HG03025 (cell line): Measurements from ENCODE around the gene TXNL4B.
"Not testable (repeated sequence)": the region's sequence is repeated elsewhere in the genome, so short reads cannot be mapped to it uniquely, and the experiment has no call there.

ENCODE experiments used
- ATAC-seq: cut with Tn5 transposase; IDR thresholded peaks from one replicate; pipeline ENCODE4 v1.9.1; 2021; ENCODE audit warnings: mild to moderate bottlenecking, moderate library complexity; ENCODE audit not compliant: unreplicated experiment, low FRiP score

The TXNL4B gene

DNA sequence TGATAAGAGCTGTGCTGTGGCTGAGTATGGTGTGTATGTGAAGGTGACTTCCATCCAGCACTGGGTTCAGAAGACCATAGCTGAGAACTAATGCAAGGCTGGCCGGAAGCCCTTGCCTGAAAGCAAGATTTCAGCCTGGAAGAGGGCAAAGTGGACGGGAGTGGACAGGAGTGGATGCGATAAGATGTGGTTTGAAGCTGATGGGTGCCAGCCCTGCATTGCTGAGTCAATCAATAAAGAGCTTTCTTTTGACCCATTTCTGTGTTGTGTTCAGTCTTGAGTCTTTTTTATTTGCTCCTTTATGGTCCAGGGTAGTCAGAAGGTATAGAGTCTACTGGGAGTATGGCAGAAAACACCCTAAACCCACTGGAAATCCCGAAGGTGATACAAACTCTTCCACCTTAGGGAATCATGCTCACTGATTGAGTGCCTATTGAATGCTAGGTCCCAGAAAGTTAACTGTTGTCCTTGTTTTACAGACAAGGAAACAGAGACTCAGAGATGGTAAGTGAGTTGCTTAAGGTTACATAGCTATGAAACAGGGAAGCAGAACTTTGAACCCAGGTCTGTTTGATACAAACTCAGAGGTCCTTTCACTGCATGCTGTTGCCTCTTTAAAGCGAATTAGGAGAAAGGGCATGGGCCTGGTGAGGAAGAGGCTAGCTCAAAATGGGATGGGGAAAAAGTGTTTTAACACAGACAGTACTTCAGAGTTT, 16.3 kb downstream of the TXNL4B start:
- ATAC-seq: not testable (repeated sequence)

DNA sequence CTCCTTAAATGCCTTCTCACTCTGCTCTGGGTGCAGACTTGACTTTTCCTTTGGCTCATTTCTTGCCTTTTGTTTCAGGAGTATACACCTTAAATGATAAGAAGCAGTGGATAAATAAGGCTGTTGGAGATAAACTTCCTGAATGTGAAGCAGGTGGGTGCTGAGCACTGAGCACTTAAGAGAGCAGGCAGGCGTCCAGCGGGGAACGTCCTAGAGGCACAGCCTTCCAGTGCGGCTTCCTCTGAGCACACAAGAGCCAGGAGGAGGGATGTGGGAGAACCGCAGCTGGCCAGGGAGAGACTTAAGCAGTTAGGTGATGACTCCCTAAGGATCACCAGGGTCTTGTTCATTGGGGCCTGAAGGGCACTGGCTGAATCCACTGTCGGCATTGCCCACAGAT, 18.4 kb downstream of the TXNL4B start:
- ATAC-seq: not testable (repeated sequence)

DNA sequence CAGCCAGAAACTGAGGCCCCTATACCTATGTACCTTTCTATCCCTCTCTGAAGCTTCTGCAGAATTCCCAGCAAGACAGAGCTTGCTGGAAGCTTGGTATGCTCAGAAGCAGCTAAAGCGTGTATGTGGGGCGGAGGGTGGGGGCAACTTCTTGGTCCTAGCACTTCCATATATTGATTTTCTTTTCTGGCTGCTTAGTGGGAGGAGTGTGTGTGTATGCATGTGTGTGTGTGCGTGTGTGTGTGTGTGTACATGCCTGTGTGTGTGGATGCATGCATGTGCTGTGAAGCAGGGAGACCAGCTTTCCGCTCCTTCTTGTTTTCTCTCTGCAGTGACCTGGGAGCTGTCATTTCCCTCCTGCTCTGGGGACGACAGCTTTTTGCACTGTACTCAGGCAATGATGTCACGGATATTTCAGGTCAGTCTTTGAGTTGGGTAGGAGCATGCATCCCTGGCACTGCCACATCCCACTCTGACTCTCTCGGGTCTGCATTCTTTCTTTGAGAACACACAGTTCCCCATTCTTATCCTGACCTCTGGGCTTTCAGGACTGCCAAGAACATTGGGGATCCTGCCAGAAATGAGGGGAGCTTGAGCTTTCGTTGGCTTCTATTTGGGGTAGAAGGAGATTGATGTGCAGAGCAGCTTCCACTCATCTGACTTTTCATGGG, 19.7 kb downstream of the TXNL4B start:
- ATAC-seq: no peak

DNA sequence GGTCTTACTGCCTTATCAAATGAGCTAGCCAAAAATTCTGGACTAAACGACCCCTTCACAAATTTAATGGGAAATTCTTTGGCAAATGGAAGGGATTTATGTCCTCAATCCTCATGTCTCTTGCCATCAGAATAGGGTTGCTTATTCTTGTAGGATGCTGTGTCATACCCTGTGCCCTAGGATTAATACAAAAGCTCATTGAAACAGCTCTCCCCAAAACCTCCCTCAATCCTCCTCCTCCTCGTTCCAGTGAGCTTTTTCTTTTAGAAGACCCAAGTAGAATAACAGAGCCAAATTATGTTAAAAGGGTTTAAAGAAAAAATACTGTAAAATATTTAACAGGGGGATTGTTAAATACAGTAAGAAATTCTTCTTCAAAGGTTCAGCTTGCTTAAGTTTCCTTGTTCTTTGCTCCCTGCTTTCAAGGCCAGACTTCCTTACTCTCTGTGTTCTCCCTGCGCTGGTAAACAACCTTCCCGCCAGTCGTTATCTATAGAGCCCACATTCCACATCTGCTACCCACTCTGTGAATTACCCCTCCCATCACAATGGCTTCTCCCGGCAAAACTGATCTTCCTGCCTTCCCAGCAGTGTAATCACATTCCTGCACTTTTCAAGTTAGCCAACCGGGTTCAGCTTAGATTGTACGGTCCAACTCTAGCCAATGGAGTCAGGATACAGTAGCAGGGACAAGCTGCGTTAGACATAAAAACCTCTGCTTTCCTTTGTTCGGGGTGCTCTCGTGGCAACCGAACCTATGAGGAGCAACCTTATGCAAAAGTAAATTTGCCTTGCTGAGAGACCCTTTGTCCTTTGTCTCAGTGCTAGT, 20.7 kb downstream of the TXNL4B start:
- ATAC-seq: no peak

DNA sequence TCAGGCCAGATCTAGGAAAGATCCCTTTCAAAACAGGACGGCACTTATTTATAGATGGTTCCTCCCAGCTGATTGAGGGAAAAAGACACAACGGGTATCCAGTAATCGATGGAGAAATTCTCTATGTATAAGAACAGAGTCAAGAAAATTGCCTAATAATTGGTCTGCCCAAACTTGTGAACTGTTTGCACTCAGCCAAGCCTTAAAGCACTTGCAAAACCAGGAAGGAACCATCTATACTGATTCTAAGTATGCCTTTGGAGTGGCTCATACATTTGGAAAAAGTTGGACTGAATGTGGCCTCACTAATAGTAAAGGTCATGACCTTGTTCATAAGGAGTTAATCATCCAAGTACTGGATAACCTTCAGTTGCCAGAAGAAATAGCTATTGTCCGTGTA, 24.5 kb downstream of the TXNL4B start:
- no peak for ATAC-seq

DNA sequence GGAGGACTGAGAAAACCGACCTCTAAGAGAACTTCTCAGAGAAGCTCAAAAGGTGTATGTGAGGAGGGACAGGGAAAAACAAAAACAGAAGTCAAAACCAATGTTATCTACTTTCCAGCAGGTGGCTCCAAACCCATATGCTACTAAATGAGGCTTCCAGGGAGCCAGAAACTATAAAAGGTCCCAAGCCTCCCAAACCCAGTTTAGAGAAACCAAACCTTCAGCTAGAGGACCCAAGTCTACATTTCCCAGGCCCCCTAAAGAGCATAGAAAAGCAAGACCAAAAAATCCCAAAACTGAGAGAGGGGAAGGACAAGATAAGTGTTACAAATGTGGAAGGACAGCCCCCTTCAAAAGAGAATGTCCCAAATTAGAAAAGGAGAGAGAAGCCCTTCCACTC, 26.7 kb downstream of the TXNL4B start:
- ATAC-seq: no peak

DNA sequence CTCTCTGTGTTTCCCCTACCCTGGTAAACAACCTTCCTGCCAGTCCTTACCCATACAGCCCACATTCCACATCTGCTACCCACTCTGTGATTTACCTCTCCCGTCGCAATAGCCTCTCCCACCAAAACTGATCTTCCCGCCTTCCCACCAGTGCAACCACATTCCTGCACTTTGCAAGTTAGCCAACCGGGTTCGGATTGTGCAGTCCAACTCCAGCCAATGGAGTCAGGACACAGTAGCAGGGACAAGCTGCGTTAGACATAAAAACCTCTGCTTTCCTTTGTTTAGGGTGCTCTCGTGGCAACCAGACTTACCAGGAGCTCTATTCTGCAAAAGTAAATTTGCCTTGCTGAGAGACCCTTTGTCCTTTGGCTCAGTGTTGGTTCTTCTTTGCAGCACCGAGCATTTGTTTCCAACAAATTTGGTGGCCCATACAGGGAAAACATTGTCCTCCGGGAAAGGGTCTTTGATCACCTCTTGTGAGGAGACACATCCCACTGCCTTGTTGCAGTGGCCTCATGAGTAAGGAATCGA, 29.0 kb downstream of the TXNL4B start:
- ATAC-seq: no peak

DNA sequence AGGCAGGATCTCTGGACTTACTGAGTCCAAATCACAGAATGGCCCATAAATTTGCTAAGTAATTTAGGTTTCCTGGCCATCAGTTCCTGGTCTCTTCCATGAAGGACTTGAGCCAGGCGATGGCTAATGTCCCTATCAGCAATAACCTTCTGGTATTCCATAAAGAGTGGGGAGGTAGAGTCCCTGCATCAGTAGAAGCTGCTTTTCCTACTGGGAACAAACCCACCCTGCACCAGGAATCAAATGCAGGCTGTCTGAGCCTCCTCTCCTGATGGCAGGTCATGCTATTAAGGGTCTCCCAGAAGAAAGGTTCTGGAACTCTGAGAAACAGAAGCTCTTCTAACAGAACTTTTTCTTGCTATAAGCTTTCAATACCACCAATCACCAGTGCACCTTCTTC, 31.9 kb downstream of the TXNL4B start:
- ATAC-seq: no peak

DNA sequence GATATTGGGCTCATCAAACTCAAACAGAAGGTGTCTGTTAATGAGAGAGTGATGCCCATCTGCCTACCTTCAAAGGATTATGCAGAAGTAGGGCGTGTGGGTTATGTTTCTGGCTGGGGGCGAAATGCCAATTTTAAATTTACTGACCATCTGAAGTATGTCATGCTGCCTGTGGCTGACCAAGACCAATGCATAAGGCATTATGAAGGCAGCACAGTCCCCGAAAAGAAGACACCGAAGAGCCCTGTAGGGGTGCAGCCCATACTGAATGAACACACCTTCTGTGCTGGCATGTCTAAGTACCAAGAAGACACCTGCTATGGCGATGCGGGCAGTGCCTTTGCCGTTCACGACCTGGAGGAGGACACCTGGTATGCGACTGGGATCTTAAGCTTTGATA, 33.0 kb downstream of the TXNL4B start:
- ATAC-seq: no peak

DNA sequence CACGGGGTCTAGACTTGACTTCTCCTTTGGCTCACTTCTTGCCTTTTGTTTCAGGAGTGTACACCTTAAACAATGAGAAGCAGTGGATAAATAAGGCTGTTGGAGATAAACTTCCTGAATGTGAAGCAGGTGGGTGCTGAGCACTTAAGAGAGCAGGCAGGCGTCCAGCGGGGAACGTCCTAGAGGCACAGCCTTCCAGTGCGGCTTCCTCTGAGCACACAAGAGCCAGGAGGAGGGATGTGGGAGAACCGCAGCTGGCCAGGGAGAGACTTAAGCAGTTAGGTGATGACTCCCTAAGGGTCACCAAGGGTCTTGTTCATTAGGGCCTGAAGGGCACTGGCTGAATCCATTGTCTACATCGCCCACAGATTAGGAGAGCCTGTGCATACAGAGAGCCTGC, 34.4 kb downstream of the TXNL4B start:
- ATAC-seq: not testable (repeated sequence)

DNA sequence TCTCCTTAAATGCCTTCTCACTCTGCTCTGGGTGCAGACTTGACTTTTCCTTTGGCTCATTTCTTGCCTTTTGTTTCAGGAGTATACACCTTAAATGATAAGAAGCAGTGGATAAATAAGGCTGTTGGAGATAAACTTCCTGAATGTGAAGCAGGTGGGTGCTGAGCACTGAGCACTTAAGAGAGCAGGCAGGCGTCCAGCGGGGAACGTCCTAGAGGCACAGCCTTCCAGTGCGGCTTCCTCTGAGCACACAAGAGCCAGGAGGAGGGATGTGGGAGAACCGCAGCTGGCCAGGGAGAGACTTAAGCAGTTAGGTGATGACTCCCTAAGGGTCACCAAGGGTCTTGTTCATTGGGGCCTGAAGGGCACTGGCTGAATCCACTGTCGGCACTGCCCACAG, 36.1 kb downstream of the TXNL4B start:
- not testable (repeated sequence) for ATAC-seq

DNA sequence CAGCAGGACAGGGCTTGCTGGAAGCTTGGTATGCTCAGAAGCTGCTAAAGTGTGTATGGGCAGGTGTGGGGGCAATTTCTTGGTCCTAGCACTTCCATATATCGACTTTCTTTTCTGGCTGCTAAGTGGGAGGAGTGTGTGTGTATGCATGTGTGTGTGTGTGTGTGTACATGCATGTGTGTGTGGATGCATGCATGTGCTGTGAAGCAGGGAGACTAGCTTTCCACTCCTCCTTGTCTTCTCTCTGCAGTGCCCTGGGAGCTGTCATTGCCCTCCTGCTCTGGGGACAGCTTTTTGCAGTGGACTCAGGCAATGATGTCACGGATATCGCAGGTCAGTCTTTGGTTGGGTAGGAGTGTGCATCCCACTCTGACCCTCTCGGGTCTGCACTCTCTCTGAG, 37.5 kb downstream of the TXNL4B start:
- ATAC-seq: no peak

DNA sequence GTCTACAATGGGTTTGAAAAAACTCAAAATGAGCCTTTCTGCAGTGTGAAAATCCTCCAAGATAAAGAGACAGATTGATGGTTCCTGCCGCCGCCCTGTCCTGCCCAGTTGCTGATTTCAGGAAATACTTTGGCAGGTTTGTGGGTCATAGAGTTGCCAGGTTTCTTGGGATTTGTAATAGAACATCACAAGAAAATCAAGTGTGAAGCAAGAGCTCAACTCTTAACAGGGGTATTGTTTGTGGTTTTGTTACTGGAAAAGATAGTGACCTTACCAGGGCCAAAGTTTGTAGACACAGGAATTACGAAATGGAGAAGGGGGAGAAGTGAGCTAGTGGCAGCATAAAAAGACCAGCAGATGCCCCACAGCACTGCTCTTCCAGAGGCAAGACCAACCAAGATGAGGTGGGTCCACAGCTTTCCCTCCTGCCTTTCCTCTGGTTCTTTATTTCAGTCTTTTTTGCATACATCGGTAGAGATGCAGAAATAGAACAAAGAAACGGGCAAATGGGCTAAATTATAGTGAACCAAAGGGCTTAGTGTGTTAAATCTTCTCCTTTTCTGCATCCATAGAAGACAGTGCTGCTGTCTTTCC, 39.1 kb downstream of the TXNL4B start, which contains the start of gene HP:
TSS of gene HP (plus strand) at position 252 of the 594 bp plus-strand sequence. CDS start at position 400, 148 bp downstream.
- not testable (repeated sequence) for ATAC-seq

DNA sequence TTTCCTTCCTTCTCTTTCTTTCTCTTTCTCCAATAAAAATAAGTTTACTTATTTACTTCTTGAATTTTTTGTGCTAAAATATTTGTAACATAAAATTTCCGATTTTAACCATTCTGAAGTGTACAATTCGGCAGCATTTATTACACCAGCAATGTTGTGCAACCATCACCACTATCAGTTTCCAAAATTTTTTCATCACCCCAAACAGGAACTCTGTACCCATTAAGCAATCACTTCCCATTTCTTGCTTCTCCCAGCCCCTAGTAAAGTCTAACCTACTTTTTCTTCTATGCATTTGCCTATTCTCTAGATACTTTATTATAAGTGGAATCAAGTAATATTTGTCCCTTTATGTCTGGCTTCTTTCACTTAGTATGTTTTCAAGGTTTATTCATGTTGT, 41.6 kb downstream of the TXNL4B start:
- no peak for ATAC-seq

DNA sequence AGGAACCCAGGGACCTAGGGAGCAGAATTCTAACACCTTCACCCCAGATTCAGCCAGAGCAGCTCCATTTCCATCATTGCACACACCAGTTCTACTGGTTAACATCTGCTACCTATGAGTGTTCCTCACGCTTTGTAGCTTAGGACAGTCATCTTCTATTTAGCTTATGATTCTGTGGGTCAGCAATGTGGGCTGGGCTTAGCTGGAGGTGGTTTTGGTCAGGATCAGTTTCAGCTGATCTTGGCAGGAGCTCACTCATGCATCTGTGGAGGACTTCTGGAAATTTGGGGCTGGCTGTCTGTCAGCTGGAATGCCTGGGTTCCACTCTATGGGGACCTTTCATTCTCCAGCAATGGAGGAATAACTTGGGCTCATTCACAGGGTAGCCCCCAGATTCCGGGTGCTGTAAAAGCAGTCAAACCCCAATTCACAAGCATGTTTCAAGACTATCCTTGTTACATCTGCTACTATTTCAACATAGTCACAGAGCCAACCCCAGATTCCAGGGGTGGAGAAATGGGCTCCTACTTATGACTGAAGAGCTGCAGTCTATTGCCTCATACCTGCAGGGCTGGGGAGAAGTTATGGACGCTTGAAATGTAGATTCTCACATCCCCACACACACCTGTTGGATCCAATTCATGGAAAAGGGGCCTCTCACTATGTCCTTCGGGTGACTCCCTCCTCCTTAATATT, 42.5 kb downstream of the TXNL4B start:
- no peak for ATAC-seq

DNA sequence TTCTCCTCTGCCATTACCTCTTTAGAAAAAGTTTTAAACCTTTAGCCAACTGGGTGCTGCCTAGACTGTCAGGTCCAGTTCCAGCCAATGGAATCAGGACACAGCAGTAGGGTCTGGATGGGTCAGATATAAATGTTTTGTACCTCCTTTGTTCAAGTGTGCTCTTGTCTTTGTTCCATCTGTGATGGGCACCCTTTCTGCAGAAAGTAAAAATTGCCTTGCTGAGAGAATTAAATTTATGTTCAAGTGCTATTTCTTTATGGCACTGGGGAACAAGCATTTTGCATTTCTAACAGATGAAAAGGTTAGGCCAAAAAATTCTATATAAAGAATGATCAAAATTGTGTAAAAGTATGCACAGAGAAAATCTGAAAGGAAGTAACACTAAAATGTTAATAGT, 44.3 kb downstream of the TXNL4B start:
- ATAC-seq: no peak

DNA sequence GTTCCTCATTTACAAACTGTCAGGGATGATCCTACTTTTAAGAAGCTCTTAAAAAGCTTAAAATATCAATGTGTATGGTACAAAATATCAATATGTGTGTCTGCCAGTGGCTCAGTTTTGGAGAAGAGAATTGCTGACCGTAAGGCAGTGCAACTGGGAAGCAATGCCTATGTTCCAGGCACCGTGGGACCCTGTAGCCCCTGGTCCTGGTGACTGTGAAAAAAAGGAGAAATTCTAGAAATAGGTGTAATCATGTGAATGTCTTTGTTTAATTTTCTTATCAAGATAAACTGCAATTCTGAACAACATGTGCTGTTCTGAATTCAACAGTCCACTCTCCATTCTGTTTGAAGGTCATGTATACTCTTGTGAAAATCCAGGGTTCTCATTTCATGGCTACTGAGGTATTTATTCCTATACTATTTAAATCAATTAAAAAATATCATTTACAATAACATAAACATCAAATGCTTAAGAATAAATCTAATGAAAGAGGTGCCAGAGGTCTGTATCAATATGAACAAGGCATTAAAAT, 48.5 kb downstream of the TXNL4B start:
- no peak for ATAC-seq

DNA sequence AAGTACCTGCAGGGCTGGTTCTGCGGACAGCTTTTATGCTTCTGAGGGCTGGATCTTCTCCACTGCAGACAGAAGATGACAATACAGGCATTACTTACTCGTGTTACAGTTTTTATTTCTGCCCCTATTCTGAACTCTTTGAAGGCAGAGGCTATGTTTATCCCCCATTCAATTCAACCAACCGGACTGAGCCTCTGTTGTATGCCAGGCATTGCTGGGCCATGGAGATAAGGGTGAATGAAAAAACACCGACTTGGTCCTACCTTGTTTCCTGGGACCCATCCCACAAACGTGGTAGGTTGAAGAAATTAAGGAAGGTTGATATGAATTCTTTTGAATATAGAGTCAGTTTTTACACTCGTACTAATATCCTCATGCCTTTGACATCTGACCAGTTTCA, 49.1 kb downstream of the TXNL4B start:
- ATAC-seq: no peak

DNA sequence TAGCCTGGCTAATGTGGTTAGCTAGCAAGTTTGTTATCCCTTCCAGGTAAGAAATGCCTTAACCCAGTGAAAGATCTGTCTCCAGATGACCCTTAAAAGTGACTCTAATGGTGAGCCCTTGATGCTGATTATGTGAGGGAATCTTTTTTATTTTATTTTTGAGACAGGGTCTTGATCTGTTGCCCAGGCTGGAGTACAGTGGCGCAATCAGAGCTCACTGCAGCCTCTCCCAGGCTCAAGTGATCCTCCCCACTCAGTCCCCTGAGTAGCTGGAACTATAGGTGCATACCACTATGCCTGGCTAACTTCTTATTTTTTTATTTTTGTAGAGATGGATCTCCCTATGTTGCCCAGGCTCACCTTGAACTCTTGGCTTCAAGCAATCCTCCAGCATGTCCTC, 49.9 kb downstream of the TXNL4B start:
- no peak for ATAC-seq

DNA sequence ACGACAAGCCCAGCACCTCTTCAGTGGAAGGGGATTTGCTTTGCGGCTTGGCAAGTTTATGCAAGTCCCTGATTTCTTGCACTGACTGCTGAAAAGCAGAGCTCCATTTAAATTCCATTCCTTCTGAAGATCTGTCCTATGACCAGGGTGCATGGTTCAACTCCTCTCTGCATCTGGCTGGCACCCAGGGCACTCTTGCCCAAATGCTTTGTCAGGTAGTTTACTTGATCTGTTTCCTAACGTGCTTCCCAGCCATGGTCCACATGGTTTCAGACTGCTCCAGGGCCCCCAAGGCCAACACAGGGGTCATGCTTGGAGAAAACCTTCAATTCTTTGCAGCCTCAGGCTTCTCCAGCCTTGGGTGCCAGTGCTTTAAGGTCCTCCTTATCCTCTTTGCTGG, 50.4 kb downstream of the TXNL4B start:
- ATAC-seq: no peak
